HG03439 (cell line): ENCODE data around the gene FAM13C.
"Not testable (repeated sequence)": the region's sequence is repeated elsewhere in the genome, so short reads cannot be mapped to it uniquely, and the experiment has no call there.

ENCODE experiments used
- ATAC-seq: cut with Tn5 transposase; IDR thresholded peaks from one replicate; pipeline ENCODE4 v1.9.1; 2021; ENCODE audit warnings: mild to moderate bottlenecking, moderate library complexity; ENCODE audit not compliant: unreplicated experiment

Gene FAM13C

DNA sequence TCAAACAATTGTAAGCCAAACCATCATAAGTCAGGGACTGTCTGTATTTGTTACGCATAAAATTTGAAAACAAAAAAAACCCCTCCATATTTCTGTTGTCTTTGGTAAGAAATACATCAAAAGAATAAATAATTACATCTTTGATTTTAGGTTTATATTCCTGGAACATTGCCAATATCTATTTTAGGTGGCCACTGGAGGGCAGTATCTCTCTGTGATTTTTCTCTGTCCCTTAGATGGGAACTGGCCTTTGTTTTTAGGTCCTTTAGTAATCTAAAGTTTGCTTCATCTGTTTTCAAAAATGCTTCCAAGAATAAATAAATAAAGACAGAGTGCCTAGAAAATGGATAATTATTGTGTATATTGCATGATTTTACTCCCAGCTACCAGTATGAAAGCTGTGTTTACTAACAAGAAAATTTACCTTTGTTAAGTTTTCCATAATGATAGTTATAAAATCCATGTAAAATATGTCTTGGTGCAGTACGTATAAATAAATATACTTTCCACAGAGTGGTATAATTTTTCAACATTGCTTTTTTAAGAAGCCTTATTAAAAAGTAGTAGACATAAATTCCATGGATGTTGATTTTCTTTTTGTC lies 121.7 kb downstream of the FAM13C start:
- no peak for ATAC-seq

DNA sequence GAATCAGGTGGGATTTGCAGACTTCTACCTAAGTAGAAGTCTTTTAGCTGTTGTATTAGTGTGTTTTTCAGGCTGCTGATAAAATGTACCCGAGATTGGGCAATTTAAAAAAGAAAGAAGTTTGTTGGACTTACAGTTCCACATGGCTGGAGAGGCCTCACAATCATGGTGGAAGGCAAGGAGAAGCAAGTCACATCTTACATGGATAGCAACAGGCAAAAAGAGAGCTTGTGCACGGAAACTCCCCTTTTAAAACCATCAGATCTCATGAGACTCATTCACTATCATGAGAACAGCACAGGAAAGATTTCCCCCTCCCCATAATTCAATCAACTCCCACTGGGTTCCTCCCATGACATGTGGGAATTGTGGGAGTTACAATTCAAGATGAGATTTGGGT lies 123.2 kb downstream of the FAM13C start:
- not testable (repeated sequence) for ATAC-seq

DNA sequence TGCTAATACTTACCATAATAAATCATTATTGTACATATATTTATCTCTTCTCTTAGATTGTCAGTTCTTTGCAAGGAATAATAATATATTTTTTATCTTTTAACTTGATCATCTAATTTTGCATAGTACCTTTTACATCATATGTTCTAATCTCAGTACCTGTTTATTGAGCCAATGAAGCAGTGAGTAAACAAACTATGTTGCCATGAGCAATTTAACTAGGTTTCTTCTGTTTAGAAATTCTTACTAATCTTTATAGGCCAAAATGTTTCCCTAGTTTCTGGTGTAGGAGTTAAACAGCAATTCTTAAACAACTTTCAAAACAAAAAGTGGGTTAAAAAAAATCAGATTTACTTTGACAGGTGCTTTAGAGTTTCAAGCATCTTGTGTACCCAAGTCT lies 124.6 kb downstream of the FAM13C start:
- ATAC-seq, result no peak

DNA sequence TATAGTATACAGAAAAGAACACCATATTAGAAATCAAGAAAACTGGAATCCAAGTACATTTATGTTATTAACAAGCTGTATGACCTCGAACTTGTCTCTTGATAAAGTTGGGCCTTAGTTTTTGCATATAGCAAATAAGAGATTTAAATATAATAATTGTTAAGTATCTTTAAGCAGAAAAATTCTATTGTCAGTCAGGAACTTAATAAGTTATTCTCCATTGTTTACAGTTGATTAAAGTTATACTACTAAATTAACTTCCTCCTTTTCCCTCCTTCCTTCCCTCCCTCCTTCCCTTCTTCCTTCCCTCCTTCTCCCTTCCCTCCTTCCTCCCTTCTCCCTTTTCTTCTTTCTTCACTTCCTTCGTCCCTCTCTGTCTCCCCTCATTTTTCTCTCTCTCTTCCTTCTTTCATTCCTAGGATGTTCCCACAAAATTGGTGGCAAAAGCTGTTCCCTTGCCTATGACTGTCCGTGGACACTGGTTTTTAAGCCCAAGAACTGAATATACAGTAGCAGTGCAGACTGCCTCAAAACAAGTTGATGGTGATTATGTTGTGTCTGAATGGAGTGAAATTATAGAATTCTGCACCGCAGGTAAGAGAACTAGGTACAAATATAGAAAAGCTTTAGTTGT lies 126.2 kb downstream of the FAM13C start:
- no peak for ATAC-seq

DNA sequence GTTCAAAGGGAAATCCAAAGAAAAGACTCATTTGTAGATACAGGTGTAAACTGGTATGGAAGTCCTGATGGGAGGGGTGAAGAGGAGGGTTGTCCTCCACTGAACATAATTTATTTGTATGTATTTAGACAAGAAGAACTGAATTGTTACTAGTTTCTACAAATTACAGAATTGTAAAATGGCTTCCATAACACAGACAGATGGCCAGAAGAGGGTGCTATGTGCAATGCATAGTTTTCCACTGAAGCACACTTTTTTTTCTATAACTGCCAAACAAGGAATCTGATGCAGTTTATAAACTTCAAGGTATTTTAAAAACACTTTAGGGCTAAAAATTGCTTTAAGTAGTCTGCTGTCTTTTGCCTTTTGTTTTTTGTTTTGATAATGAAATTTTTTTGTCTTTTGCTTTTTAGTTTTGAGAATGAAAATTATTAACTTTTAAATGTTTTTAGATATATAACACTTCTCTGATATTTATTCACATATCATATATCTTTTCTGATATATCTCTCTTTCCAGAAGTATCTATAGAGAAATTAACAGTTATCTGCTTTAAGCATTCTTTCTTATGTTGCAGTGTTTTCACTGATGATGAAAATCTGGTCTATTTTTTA lies 127.4 kb downstream of the FAM13C start:
- ATAC-seq, result no peak

DNA sequence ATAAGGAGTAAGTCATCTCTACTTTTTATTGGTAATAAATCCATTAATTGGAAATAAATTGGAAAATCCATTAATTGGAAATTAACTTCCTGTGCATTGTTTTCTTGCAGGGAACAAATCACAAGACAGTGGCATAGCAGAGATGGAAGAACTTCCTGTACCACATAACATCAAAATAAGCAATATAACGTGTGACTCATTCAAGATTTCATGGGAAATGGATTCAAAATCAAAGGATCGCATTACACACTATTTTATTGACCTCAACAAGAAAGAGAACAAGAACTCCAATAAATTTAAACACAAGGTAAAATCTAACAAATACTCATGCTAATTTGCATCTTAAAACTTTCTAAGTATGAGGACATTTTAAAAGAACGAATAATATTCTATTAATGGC lies 128.2 kb downstream of the FAM13C start:
- no peak for ATAC-seq

DNA sequence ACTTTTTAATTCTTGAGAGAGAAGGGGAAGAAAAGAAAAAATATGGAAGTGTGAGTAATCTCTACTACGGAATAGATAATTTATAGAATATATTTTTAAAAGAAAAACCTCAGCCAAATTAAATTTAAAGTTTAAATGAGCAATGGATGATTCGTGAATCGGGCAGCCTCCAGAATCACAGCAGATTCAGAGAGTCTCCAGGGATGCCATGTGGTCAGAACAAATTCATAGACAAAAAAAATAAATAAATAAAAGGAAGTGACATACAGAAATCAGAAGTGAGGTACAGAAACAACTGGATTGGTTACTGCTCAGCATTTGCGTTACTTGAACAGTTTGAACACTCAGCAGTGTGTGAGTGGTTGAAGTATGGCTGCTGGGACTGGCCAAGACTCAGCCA lies 132.9 kb downstream of the FAM13C start:
- ATAC-seq, result no peak

DNA sequence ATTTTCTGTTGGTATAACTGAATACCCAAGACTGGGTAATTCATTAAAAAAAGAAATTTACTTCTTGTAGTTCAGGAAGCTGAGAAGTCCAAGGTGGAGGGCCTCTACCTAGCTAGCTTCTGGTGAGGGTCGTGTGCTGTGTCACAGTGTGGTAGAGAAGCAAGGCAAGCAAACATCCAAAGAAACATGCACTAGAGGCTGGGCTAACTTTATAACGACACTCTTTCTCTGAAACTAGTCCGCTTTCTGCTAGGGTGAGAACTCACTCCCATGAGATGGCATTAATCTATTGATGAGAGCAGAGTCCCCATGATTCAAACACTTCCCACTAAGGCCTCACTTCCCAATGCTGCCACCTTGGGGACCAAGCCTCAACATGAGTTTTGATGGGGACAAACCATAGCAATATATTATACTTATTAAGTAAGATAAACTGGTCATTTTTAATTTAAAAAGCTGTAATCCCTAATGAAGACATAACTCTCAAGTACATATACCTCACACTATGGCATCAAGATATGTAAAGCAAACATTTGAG lies 135.1 kb downstream of the FAM13C start:
- no peak for ATAC-seq

DNA sequence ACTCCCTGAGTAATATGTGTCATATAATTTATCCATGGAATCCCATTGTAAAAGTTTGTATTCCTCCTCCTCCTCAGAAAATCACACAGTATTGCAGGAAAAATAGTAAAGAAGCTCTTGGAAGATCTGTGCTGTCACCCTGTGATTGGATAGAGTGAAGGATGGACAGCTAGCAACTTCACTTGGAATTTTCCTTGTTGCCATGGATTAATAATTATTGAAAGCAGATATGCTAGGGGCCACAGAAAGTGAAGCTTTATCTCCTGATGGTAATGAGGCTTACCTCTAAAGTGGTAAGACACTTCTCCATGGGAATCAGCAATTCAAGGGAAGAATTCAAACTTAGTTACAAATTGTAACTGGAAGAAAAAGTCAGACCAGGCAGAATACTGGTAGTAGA lies 137.1 kb downstream of the FAM13C start:
- ATAC-seq, result no peak

DNA sequence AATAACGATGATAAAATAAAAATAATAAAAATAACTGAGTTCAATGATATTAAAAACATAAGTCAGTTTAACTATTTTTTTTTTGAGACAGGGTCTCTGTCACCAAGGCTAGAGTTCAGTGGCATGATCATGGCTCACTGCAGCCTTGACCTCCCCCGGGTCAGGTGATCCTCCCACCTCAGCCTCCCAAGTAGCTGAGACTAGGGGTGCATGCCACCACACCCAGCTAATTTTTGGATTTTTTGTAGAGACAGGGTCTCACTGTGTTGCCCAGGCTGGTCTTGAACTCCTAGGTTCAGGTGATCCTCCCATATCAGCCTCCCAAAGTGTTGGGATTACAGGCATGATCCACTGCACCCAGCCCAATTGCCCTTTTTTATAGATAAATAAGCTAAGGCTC lies 138.8 kb downstream of the FAM13C start:
- not testable (repeated sequence) for ATAC-seq

DNA sequence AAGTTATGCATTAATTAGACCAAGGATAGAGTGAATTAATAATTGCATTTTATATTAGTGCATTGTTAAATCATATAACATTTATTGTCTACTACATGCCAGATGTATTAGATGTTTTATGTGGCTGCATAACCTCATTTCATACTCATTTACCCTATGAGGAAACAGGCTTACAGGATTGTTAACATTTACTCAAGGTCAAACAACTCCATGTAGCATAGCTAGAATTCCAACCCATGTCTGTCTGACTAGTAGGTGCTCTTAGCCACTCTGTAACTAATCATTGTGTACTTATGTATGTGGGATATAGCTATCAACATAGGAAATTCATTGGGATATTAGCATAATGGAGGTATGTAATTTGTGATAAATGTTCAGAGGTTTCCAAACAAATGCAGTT lies 139.6 kb downstream of the FAM13C start:
- no peak for ATAC-seq

DNA sequence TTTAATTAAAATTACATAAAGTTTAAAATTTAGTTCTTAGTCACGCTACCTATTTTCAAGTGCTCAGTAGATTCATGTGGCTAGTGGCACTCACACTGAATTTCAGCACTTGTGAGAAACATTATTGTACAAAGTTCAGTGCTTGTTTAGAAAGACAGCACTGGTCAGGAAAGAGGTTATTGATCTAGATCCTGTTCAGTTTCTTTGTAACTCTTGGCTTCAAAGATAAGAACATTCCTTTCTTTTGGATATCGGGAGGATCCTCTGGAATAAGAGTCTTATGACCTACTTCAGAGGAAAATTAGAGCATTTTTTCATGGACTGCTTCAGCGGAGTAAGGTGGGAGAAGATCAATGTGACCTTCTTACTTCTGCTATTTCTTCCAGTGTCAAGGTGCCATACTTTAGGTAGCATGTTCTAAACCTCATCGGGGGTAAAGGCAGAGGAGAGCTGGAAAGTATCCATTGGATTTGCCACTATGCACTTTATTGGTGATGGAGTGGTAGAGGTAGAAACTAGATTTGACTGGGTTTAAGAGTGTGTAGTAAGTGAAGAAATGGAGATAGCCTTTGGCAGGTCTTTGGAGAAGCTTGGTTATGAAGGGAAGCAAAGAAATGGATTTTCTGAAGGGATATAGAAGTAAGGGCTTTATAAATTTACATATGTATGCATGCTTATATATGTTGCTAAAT lies 146.0 kb downstream of the FAM13C start:
- no peak for ATAC-seq

DNA sequence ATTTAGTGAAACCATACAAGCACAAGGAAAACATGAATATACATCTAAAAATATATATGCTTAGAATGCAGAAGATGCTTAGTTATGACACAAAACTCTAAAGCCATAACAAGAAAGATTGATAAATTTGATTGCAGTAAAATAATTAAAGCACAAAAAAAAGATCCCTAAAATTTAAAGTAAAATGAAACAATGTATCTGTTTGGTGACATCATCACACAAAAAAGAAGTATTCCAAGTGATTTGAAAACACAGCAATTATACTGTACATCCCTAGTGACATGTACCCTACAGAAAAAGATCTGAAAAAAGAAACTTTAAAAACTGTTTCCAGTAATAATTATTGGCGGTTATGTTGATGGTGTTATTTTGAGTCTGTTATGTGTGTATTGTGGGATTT lies 148.2 kb downstream of the FAM13C start:
- ATAC-seq, result no peak

DNA sequence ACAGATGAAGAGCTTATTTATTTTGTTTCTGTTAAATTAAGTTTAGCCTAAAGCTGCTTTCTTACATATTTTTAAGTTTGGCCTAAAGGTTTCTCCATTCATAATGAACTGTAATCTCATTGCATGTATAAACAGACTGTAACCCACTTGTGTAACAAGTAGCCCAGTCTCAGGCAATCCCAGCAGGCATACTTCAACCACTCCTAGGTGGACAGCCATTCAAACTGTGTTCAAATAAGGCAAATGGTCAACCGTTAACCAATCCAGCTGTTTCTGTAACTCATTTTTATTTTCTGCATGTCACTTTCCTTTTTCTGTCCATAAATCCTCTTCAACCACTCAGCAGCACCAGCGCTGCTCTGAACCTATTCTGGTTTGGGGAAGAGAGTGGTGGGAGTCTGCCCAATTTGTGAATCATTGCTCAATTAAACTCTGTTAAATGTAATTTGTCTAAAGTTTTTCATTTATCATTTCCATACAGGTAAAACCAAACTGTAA lies 150.0 kb downstream of the FAM13C start:
- ATAC-seq, result no peak

DNA sequence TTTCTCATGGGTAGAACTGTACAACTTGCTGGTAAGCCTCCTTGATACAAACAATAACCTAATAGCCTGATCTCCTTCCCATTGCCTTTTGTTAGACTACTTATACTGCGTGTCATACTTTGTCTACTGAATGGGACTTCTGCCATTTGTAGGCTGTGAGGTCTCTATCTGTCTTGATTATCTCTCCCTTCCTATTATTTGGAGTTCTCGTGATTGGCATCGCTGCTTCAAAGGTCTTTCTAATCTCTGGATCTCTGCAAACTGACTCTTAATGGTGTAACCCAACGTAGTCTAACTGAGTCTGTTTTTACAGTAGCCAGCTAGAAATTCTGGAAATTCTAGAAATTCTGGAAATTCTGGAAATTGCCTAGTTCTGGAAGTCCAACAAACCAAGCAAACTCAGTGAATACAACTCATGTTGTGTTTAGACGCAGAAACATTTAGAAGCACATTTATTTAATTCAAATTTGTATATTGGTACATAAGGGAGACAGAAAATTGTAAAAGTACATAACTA lies 156.1 kb downstream of the FAM13C start:
- ATAC-seq, result no peak
